Activated T-helper 2 cell treated with anti-CD3 and anti-CD28 coated beads, Interferon-gamma antibody, Interleukin-2, Interleukin-4, amounts not matched to agents 10 μg/mL and 5 μg/mL and 100 μg/mL, durations not matched to agents 14 hours and 24 hours and 36 hours (primary cell): ENCODE measurements around the gene NELFE. TPM values are rescaled to one million over a fixed set of nuclear protein-coding genes. Genes with fewer than 3 reads are reported as not detected.
A peak's percentile ranks its signal among the peaks of the same experiment; 100 is the strongest.
"Not testable (repeated sequence)": the region's sequence is repeated elsewhere in the genome, so short reads cannot be mapped to it uniquely, and the experiment has no call there.

Experiments used
- DNase-seq: peaks from one replicate; pipeline ENCODE4 v3.0.0; 2021; ENCODE audit warnings: low spot score
- H3K27ac Mint-ChIP-seq: one replicate; pipeline ENCODE4 v1.8.0; 2021; ENCODE audit warnings: mixed read lengths
- H3K27me3 Mint-ChIP-seq: one replicate; pipeline ENCODE4 v1.8.0; 2021; ENCODE audit warnings: low read depth, mixed read lengths
- H3K36me3 Mint-ChIP-seq: one replicate; pipeline ENCODE4 v1.8.0; 2021; ENCODE audit warnings: low read depth, mixed read lengths
- H3K4me1 Mint-ChIP-seq: one replicate; pipeline ENCODE4 v1.8.0; 2021; ENCODE audit warnings: low read depth, mixed read lengths
- H3K4me3 Mint-ChIP-seq: one replicate; pipeline ENCODE4 v1.8.0; 2021; ENCODE audit warnings: low read depth, mild to moderate bottlenecking, moderate library complexity, mixed read lengths
- H3K9me3 Mint-ChIP-seq: one replicate; pipeline ENCODE4 v1.8.0; 2021; ENCODE audit warnings: mixed read lengths
- intact Hi-C: fragments of 100-400 bp; cut with micrococcal nuclease; formaldehyde crosslinking; loops from one replicate; pipeline ENCODE4 v1.15.1; 2023
- total RNA-seq: library from RNA; stranded (reverse); gene quantifications from 2 replicates; pipeline ENCODE4 v1.2.3, GENCODE V29; 2022

The NELFE gene
- total RNA-seq, 1 donor from 2014 or later = 81.2 TPM

DNA sequence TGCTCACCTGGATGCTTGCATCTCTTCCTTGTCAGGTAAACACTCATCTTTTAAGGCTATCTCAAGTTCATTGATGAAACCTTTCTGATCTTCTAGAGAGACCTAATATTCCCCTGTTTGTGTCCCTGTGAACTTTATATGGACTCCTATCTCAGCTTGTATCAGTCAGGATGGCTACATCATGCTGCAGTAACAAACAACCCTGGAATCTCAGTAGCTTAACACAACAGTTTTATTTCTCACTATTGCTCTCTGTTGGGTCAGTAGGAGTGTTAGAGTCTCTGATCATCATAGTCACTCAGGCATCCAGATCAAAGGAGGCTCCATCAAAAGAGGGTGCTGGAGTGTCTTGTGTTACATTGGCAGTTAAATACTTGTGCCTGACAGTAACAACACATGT lies 43.4 kb downstream of the NELFE start:
- no peak for DNase-seq
- no peaks in the 10 kb centered on the region for H3K27me3 Mint-ChIP-seq
- H3K4me1 Mint-ChIP-seq = peaks cover 3% of the 10 kb centered on the region
- no peak overlapping the region for H3K27ac Mint-ChIP-seq
- H3K4me3 Mint-ChIP-seq = no peak overlapping the region
- intact Hi-C loops = no loop called here
- H3K9me3 Mint-ChIP-seq = no peaks in the 10 kb centered on the region
- no peaks in the 10 kb centered on the region for H3K36me3 Mint-ChIP-seq

DNA sequence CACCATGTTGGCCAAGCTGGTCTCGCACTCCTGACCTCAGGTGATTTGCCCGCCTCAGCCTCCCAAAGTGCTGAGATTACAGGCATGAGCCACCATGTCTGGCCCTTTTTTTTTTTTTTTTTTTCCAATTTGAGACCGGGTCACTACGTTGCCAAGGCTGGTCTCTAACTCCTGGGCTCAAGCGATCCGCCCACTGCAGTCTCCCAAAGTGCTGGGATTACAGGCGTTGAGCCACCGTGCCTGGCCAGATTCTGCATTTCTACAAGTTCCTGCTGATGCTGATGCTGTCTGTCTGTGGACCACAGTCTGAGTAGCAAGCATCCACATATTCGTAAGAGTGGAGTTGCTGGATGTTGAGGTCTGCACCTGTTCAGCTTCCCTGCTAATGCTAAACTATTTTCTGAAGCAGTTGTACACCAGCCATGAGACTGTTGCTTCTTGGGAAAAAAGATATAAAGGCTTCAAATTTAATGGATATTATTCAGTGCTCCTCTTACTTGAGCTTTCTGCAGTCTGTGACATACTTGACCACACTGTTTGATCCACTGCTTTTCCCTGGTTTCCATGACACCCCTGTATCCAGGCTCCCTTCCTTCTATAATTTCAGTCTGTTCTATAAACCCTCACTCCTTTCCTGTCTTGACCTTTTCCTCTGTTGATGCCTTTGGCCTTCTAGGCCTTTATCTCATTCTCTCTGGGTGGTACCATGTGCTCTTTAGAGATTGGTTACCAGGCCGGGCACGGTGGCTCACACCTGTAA lies 46.8 kb downstream of the NELFE start:
- no peaks in the 10 kb centered on the region for H3K9me3 Mint-ChIP-seq
- no peaks in the 10 kb centered on the region for H3K27me3 Mint-ChIP-seq
- H3K4me3 Mint-ChIP-seq = no peak overlapping the region
- H3K27ac Mint-ChIP-seq = no peak overlapping the region
- intact Hi-C loops = no loop called here
- peaks cover 14% of the 10 kb centered on the region for H3K4me1 Mint-ChIP-seq
- H3K36me3 Mint-ChIP-seq = no peaks in the 10 kb centered on the region
- DNase-seq = no peak

DNA sequence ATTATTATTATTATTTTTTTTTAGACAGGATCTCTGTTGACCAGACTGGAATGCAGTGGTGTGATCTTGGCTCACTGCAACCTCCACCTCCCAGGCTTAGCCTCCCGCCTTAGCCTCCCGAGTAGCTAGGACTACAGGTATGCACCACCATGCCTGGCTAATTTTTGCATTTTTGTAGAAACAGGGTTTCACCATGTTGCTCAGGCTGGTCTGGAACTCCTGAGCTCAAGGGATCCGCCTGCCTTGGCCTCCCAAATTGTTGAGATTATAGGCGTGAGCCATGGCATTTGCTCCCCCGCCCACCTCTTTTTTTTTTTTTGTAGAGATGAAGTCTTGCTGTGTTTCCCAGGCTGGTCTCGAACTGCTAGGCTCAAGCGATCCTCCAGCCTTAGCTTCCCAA lies 49.5 kb downstream of the NELFE start:
- H3K27me3 Mint-ChIP-seq, intact Hi-C loops, H3K4me3 Mint-ChIP-seq: not testable (repeated sequence)

DNA sequence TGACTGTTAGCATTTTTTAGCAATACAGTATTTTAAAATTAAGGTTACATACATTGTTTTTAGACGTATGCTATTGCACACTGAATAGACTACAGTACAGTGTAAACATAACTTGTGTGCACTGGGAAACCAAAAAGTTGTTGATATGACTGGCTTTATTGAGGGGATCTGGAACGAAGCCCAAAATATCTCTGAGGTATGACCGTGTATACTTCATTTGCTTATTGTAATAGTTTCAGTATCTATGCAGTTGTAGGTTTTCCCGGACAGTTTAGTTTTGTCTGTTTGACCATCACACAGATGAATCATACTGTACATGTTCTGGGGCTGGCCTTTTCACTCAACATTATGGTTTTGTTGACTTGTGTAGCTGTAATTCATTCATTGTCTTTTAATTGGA lies 50.0 kb downstream of the NELFE start:
- DNase-seq = no peak
- peak overlapping the region; percentile 42 for H3K27ac Mint-ChIP-seq
- H3K36me3 Mint-ChIP-seq = no peaks in the 10 kb centered on the region
- peaks cover 14% of the 10 kb centered on the region for H3K4me1 Mint-ChIP-seq
- no peak overlapping the region for H3K4me3 Mint-ChIP-seq
- H3K9me3 Mint-ChIP-seq = no peaks in the 10 kb centered on the region
- intact Hi-C loops = no loop called here
- H3K27me3 Mint-ChIP-seq = no peaks in the 10 kb centered on the region

More for the DNA sequence above, 49.5 kb downstream of the NELFE start:
- not testable (repeated sequence) for H3K9me3 Mint-ChIP-seq, H3K27ac Mint-ChIP-seq, H3K36me3 Mint-ChIP-seq, DNase-seq
- H3K4me1 Mint-ChIP-seq = peaks cover 14% of the 10 kb centered on the region

DNA sequence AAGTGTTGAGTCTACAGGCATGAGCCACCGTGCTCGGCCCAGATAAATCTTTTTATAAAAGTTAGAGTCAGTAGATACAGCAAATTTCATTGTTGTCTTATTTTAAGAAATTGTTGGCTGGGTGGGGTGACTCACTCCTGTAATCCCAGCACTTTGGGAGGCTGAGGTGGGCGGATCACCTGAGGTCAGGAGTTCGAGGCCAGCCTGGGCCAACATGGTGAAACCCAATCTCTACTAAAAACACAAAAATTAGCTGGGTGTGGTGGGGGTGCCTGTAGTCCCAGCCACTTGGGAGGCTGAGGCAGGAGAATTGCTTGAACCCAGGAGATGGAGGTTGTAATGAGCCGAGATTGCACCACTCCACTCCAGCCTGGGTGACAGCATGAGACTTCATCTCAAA lies 50.5 kb downstream of the NELFE start:
- H3K4me3 Mint-ChIP-seq, H3K36me3 Mint-ChIP-seq, H3K9me3 Mint-ChIP-seq, intact Hi-C loops, H3K27ac Mint-ChIP-seq, DNase-seq, H3K27me3 Mint-ChIP-seq: not testable (repeated sequence)
- H3K4me1 Mint-ChIP-seq = peaks cover 14% of the 10 kb centered on the region

DNA sequence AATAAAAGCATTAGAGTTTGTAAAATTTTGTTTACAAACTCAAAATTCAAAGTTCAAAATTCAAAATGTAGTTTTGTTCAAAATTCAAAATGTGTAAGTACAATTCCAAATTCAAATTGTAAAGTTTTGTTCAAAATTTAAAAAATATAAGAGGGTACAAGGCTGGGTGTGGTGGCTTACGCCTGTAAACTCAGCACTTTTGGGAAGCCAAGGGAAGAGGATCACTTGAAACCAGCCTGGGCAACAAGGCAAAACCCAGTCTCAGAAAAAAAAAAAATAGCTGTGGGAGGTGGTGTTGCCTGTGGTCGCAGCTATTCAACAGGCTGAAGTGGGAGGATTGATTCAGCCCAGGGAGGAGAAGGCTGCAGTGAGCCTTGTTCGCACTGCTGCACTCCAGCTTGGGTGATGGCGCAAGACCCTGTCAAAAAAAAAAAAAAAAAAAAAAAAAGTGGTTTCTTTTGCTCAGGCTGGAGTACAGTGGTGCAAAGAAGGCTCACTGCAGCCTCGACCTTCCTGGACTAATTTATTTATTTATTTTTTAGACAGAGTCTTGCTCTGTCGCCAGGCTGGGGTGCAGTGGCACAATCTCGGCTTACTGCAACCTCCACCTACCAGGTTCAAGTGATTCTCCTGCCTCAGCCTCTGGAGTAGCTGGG lies 51.5 kb downstream of the NELFE start:
- H3K4me3 Mint-ChIP-seq = no peak overlapping the region
- H3K4me1 Mint-ChIP-seq = peaks cover 20% of the 10 kb centered on the region
- H3K9me3 Mint-ChIP-seq = no peaks in the 10 kb centered on the region
- DNase-seq = no peak
- H3K27me3 Mint-ChIP-seq = no peaks in the 10 kb centered on the region
- intact Hi-C loops = no loop called here
- no peaks in the 10 kb centered on the region for H3K36me3 Mint-ChIP-seq
- H3K27ac Mint-ChIP-seq = no peak overlapping the region

DNA sequence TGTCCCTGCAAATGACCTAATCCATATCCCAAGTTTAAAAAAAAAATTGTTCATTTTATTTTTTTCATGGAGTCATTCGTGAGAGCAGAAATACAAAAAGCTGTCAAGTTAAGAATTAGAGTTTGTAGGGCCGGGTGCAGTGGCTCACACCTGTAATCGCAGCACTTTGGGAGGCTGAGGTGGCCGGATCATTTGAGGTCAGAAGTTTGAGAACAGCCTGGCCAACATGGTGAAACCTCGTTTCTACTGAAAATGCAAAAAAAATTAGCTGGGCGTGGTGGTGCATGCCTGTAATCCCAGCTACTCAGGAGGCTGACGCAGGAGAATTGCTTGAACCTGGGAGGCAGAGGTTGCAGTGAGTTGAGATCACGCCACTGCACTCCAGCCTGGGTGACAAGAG lies 52.0 kb downstream of the NELFE start:
- H3K27ac Mint-ChIP-seq, H3K4me3 Mint-ChIP-seq, H3K9me3 Mint-ChIP-seq, H3K36me3 Mint-ChIP-seq, intact Hi-C loops, DNase-seq, H3K27me3 Mint-ChIP-seq: not testable (repeated sequence)
- peaks cover 20% of the 10 kb centered on the region for H3K4me1 Mint-ChIP-seq

DNA sequence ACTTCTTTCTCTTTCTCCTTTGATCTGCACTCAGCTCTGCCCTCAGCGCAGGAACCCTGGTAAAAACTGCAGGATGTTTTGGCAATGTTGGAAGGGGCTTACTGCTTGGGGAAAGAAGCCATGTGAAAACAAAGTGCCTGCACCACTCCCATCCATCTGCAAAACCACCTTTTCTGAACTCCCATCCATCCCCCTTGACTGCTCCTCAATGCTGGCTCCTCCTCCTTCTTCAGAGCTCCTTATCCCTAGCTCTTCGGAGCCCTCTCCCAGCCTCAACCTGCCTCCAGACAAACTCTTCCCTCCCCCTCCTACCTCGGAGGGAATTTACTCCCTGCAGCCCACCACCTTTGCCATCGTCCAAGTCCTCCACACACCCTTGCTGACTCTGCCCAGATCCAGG lies 52.6 kb downstream of the NELFE start:
- Mint-ChIP-seq H3K27me3 (no peaks in the 10 kb centered on the region), H3K4me1 (peaks cover 20% of the 10 kb centered on the region), H3K36me3 (no peaks in the 10 kb centered on the region), H3K4me3 (no peak overlapping the region), H3K27ac (no peak overlapping the region), H3K9me3 (no peaks in the 10 kb centered on the region)
- intact Hi-C loops = no loop called here
- no peak for DNase-seq

DNA sequence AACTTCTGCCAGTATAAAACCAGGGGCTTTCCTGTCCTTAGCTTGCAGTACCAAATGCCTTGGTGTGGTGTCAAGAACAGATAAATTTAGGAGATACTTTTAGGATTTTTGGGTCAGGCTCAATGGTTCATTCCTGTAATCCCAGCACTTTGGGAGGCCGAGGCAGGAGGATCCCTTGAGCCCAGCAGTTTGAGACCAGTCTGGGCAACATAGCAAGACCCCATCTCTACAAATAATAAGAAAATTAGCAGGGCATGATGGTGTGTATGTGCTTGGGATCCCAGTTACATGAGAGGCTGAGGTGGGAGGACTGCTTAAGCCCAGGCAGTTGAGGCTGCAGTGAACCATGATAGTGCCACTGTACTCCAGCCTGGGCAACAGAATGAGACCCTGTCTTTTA lies 53.7 kb downstream of the NELFE start:
- no peak overlapping the region for H3K27ac Mint-ChIP-seq
- intact Hi-C loops = no loop called here
- H3K36me3 Mint-ChIP-seq = no peaks in the 10 kb centered on the region
- H3K9me3 Mint-ChIP-seq = no peaks in the 10 kb centered on the region
- H3K4me3 Mint-ChIP-seq = no peak overlapping the region
- H3K27me3 Mint-ChIP-seq = no peaks in the 10 kb centered on the region
- H3K4me1 Mint-ChIP-seq = peaks cover 16% of the 10 kb centered on the region
- no peak for DNase-seq

DNA sequence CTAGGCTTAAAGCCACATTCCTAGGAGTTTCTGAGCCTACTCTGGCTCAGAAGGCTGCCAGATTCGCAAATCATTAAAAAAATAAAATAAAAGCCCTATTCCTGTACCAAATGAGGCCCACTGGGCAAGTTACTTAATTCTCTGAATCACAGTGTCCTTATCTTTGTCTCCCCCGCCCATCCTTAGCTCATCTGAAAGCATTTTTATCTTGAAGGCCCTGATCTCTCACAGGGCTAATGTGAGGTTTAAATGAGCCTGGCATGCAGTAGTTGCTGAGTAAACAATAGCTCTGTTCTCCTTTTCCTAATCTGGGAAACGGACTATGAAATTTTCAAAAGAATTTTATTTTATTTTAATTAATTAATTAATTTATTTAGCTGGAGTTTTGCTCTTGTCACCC lies 54.8 kb downstream of the NELFE start:
- no peak for DNase-seq
- intact Hi-C loops = no loop called here
- Mint-ChIP-seq H3K4me1 (peaks cover 22% of the 10 kb centered on the region), H3K36me3 (peaks cover 9% of the 10 kb centered on the region), H3K27ac (no peak overlapping the region), H3K27me3 (no peaks in the 10 kb centered on the region), H3K4me3 (no peak overlapping the region), H3K9me3 (no peaks in the 10 kb centered on the region)

Other genes with a start within 250 kb of the NELFE start
- not detected in 2 replicates for gene LY6G6D, start 243.6 kb downstream of the NELFE start, total RNA-seq
- gene LY6G6C, start 237.2 kb downstream of the NELFE start, total RNA-seq = not detected in 2 replicates
- not detected in 2 replicates for gene MPIG6B, start 235.6 kb downstream of the NELFE start, total RNA-seq
- gene DDAH2, start 229.7 kb downstream of the NELFE start, total RNA-seq = 5.8 and 7.7 TPM in 2 replicates
- 412 and 423 TPM in 2 replicates for gene CLIC1, start 222.4 kb downstream of the NELFE start, total RNA-seq
- 82.8 and 93.3 TPM in 2 replicates for gene MSH5, start 219.0 kb downstream of the NELFE start, total RNA-seq
- 16.4 and 18.9 TPM in 2 replicates for gene SAPCD1, start 196.3 kb downstream of the NELFE start, total RNA-seq
- gene VWA7, start 181.6 kb downstream of the NELFE start, total RNA-seq = 5.6 and 5.9 TPM in 2 replicates
- 166 and 176 TPM in 2 replicates for gene VARS1, start 163.2 kb downstream of the NELFE start, total RNA-seq
- gene LSM2, start 152.0 kb downstream of the NELFE start, total RNA-seq = 130 TPM in 2 replicates
- gene HSPA1L, start 143.7 kb downstream of the NELFE start, total RNA-seq = 2.1 and 2.4 TPM in 2 replicates
- 112 and 118 TPM in 2 replicates for gene HSPA1A, start 143.4 kb downstream of the NELFE start, total RNA-seq
- gene HSPA1B, start 131.2 kb downstream of the NELFE start, total RNA-seq = 116 and 120 TPM in 2 replicates
- 21.3 and 21.6 TPM in 2 replicates for gene NEU1, start 96.2 kb downstream of the NELFE start, total RNA-seq
- gene SLC44A4, start 80.0 kb downstream of the NELFE start, total RNA-seq = 0.18 TPM in 1 of 2 replicates, not detected in the other
- gene EHMT2, start 61.3 kb downstream of the NELFE start, total RNA-seq = 76.3 and 76.5 TPM in 2 replicates
- gene ZBTB12, start 56.9 kb downstream of the NELFE start, total RNA-seq = 4.8 and 4.9 TPM in 2 replicates
- gene C2, start 31.3 kb downstream of the NELFE start, total RNA-seq = 1.1 and 1.4 TPM in 2 replicates
- gene CFB, start 12.9 kb downstream of the NELFE start, total RNA-seq = 0.16 TPM in 1 of 2 replicates, not detected in the other
- 93.7 and 99.5 TPM in 2 replicates for gene SKIC2, start 204 bp upstream of the NELFE start, total RNA-seq
- gene DXO, start 13.2 kb upstream of the NELFE start, total RNA-seq = 15.7 and 16.6 TPM in 2 replicates
- gene C4A, start 23.1 kb upstream of the NELFE start, total RNA-seq = 2.6 and 3.1 TPM in 2 replicates
- 2.9 and 4.2 TPM in 2 replicates for gene C4B, start 55.8 kb upstream of the NELFE start, total RNA-seq
- 0.25 and 0.39 TPM in 2 replicates for gene CYP21A2, start 79.4 kb upstream of the NELFE start, total RNA-seq
- gene TNXB, start 150.4 kb upstream of the NELFE start, total RNA-seq = 4.3 and 5.0 TPM in 2 replicates
- gene ATF6B, start 169.3 kb upstream of the NELFE start, total RNA-seq = 86.9 and 91.2 TPM in 2 replicates
- gene FKBPL, start 171.3 kb upstream of the NELFE start, total RNA-seq = 5.0 and 5.8 TPM in 2 replicates
- gene PRRT1, start 193.0 kb upstream of the NELFE start, total RNA-seq = 0.27 TPM in 1 of 2 replicates, not detected in the other
- 11.5 and 12.7 TPM in 2 replicates for gene PPT2, start 195.2 kb upstream of the NELFE start, total RNA-seq
- gene EGFL8, start 205.6 kb upstream of the NELFE start, total RNA-seq = 9.5 and 11.5 TPM in 2 replicates
- gene AGPAT1, start 217.1 kb upstream of the NELFE start, total RNA-seq = 32.0 and 32.9 TPM in 2 replicates
- 61.9 and 63.8 TPM in 2 replicates for gene RNF5, start 219.4 kb upstream of the NELFE start, total RNA-seq
- gene AGER, start 225.3 kb upstream of the NELFE start, total RNA-seq = 18.5 and 20.9 TPM in 2 replicates
- gene PBX2, start 231.2 kb upstream of the NELFE start, total RNA-seq = 80.8 and 85.2 TPM in 2 replicates
- 84.2 and 90.7 TPM in 2 replicates for gene GPSM3, start 233.7 kb upstream of the NELFE start, total RNA-seq